ENCODE measurements around the gene FNDC3B. TPM values are rescaled to one million over a fixed set of nuclear protein-coding genes. Genes with fewer than 3 reads are reported as not detected.

FNDC3B gene
- total and polyA plus RNA-seq, 2 donors from 2014 or later: 11.8 to 185 TPM

DNA sequence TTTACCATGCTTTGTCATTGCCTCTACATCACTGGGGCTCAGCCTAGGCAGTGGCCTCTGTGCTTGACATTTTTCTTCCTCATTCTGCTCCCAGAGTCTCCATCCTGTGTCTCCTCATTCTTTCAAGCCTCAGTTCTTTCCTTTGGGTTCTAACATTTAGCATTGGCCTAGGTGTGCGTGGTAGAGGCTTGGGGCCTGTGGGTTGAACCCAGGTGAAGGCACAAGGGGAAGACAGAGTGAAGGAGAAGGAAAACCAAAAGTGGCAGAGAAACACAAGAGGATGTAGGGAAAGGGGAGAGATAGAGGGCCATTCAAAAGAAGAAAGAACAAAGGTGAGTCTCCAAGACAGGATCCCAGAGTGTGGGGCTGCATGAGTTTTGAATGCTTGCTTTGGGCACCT is 75.7 kb downstream of the FNDC3B start:
- no peak overlapping the region for H3K9ac ChIP-seq (ENCODE audit: low read length in 3 of 3)
- peaks cover 0 to 4% (median 0%) of the 10 kb centered on the region in 3 donors for H3K4me1 ChIP-seq (ENCODE audit: control insufficient read depth in 2 of 3, insufficient read depth in 2 of 3, low read depth in 1 of 3, low read length in 3 of 3)
- TF ChIP-seq, protein P1, sequence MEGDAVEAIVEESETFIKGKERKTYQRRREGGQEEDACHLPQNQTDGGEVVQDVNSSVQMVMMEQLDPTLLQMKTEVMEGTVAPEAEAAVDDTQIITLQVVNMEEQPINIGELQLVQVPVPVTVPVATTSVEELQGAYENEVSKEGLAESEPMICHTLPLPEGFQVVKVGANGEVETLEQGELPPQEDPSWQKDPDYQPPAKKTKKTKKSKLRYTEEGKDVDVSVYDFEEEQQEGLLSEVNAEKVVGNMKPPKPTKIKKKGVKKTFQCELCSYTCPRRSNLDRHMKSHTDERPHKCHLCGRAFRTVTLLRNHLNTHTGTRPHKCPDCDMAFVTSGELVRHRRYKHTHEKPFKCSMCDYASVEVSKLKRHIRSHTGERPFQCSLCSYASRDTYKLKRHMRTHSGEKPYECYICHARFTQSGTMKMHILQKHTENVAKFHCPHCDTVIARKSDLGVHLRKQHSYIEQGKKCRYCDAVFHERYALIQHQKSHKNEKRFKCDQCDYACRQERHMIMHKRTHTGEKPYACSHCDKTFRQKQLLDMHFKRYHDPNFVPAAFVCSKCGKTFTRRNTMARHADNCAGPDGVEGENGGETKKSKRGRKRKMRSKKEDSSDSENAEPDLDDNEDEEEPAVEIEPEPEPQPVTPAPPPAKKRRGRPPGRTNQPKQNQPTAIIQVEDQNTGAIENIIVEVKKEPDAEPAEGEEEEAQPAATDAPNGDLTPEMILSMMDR (IDR thresholded peaks at IDR 0.05; ENCODE audit: borderline replicate concordance, extremely low read depth, insufficient read depth): no peak
- H3K27me3 ChIP-seq (ENCODE audit: control insufficient read depth, insufficient read depth, low read length): no peaks in the 10 kb centered on the region
- no peak overlapping the region for H3K4me3 ChIP-seq (ENCODE audit: low read length in 3 of 3)
- DNase-seq (no peak), FAIRE-seq (no peak)
- intact Hi-C loops (cut with DNase I): no loop called here
- H3K9me3 ChIP-seq (ENCODE audit: control insufficient read depth in 2 of 3, insufficient read depth in 1 of 3, low read length in 3 of 3): no peaks in the 10 kb centered on the region
- H3K36me3 ChIP-seq (ENCODE audit: control insufficient read depth in 2 of 3, insufficient read depth in 3 of 3, low read length in 3 of 3): peaks cover 0 to 21% (median 15%) of the 10 kb centered on the region in 3 donors
- no peak overlapping the region for H3K27ac ChIP-seq (ENCODE audit: low read depth in 2 of 2, low read length in 2 of 2)

DNA sequence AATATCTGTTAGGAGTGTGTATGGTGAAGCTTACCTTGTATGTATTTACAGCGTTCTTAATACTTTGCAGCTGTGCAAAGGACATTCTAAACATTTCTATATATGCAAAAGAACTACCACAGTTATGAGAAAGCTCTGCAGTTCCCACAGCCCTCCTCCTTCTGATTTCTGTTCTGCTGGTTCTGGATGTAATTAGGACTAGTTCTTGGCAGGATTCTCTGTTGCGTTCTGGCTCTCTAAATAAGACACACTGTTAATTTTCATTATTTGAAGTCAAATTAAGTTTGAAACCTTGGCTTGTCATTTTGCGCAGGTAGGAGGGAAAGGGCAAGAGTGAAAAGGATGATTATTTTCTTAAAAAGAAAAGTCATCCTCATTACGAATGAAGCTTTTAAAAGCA is 76.4 kb downstream of the FNDC3B start:
- Histone ChIP-seq H3K27ac (ENCODE audit: low read depth in 2 of 2, low read length in 2 of 2) (no peak overlapping the region), H3K4me1 (ENCODE audit: control insufficient read depth in 2 of 3, insufficient read depth in 2 of 3, low read depth in 1 of 3, low read length in 3 of 3) (peaks cover 0 to 4% (median 0%) of the 10 kb centered on the region in 3 donors), H3K9ac (ENCODE audit: low read length in 3 of 3) (no peak overlapping the region), H3K36me3 (ENCODE audit: control insufficient read depth in 2 of 3, insufficient read depth in 3 of 3, low read length in 3 of 3) (peaks cover 0 to 21% (median 15%) of the 10 kb centered on the region in 3 donors), H3K4me3 (ENCODE audit: low read length in 3 of 3) (no peak overlapping the region), H3K27me3 (ENCODE audit: control insufficient read depth, insufficient read depth, low read length) (no peaks in the 10 kb centered on the region), H3K9me3 (ENCODE audit: control insufficient read depth in 2 of 3, insufficient read depth in 1 of 3, low read length in 3 of 3) (no peaks in the 10 kb centered on the region)
- TF ChIP-seq, protein P1 (IDR thresholded peaks at IDR 0.05; ENCODE audit: borderline replicate concordance, extremely low read depth, insufficient read depth): no peak
- no peak for FAIRE-seq
- DNase-seq: no peak
- intact Hi-C loops (cut with DNase I): no loop called here

DNA sequence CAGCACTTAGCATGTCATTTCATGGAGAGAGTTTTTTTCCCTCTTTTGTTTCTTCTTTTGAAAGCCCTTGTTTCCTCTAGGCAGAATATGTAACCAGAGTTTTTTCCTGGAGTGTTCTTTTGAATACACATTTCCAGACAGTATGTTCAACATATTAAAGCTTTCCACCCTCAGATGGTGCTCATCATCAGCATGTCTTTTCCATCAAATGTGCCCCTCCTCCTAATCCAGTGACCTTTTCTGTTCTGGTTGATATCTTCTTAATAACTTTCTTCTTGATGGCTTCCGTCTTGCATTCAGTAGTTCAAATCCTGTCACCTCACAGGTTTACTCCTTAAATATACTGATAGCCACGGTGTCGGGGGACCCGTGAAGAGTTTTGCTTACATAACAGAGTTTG is 78.6 kb downstream of the FNDC3B start:
- TF ChIP-seq, protein P1 (IDR thresholded peaks at IDR 0.05; ENCODE audit: borderline replicate concordance, extremely low read depth, insufficient read depth): no peak
- peaks cover 0 to 7% (median 0%) of the 10 kb centered on the region in 3 donors for H3K4me1 ChIP-seq (ENCODE audit: control insufficient read depth in 2 of 3, insufficient read depth in 2 of 3, low read depth in 1 of 3, low read length in 3 of 3)
- no peak for FAIRE-seq

More for the DNA sequence above, 78.6 kb downstream of the FNDC3B start:
- H3K27ac ChIP-seq (ENCODE audit: low read depth in 2 of 2, low read length in 2 of 2): no peak overlapping the region
- DNase-seq: no peak
- intact Hi-C loops (cut with DNase I): no loop called here
- H3K9me3 ChIP-seq (ENCODE audit: control insufficient read depth in 2 of 3, insufficient read depth in 1 of 3, low read length in 3 of 3): no peaks in the 10 kb centered on the region
- H3K4me3 ChIP-seq (ENCODE audit: low read length in 3 of 3): no peak overlapping the region
- H3K36me3 ChIP-seq (ENCODE audit: control insufficient read depth in 2 of 3, insufficient read depth in 3 of 3, low read length in 3 of 3): peaks cover 0 to 16% (median 10%) of the 10 kb centered on the region in 3 donors
- no peaks in the 10 kb centered on the region for H3K27me3 ChIP-seq (ENCODE audit: control insufficient read depth, insufficient read depth, low read length)
- no peak overlapping the region for H3K9ac ChIP-seq (ENCODE audit: low read length in 3 of 3)
